ENCODE results near the gene TMEM138. TPM values are rescaled to one million over a fixed set of nuclear protein-coding genes. Genes with fewer than 3 reads are reported as not detected.

The TMEM138 gene
- total RNA-seq, 2 experiments from 2014 or later = 31.1 to 48.8 TPM

DNA sequence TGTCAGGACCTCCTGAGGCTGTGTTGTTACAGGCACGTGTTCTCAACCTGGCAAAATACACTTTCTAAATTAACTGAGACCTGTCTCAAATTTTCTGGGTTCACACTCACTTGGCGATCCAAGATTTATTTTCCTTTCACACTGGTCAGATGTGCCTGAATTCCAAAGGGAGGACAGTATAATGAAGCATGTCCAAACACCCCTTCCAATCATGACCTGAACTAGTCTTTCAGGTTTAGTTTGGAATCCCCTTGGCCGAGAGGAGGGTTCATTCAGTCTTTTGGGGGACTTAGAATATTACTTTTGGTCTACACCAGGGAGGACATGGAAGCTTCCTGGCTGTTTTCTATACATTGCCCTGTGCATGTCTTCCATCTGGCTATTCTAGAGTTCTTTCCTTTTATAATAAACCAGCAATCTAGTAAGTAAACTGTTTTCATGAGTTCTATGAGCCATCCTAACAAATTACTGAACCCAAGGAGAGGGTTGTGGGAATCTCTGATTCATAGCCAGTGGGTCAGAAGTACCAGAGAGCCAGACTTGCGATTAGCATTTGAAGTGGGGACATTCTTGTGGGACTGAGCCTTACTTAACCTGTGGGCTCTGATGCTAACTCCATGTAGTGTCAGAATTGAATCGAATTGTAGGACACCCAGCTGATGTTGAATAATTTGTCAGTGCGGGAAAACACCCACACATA is 15.4 kb downstream of the TMEM138 start:
- H3K27ac ChIP-seq (ENCODE audit: low read depth, low read length, poor library complexity, severe bottlenecking) = no peak overlapping the region
- intact Hi-C loops (cut with micrococcal nuclease; ENCODE audit: unreplicated experiment) = no loop called here
- H3K4me3 ChIP-seq (ENCODE audit: low read depth, low read length, poor library complexity, severe bottlenecking) = no peak overlapping the region
- H3K9me3 ChIP-seq (ENCODE audit: low read length) = peaks cover 16% of the 10 kb centered on the region; the same call in 1 of the 2 replicates
- ChIA-PET CTCF (ENCODE audit: unreplicated experiment) (no interaction called here), POLR2A (interaction anchor here (1.5 kb wide), 1 partner anchor 41 kb away, joined by 4 read pairs; no protein-coding TSS in a partner anchor)
- H3K79me2 ChIP-seq (ENCODE audit: insufficient read depth, low read depth, low read length) = no peaks in the 10 kb centered on the region
- peaks cover 46% of the 10 kb centered on the region for H3K36me3 ChIP-seq (ENCODE audit: insufficient read depth, low read length)
- no peaks in the 10 kb centered on the region for H3K4me1 ChIP-seq (ENCODE audit: insufficient read depth, low read length, poor library complexity, severe bottlenecking)
- no TSS peak for BruUV-seq (replicated peaks)
- no peaks in the 10 kb centered on the region for H4K20me1 ChIP-seq (ENCODE audit: insufficient read depth, low read length)
- no peak for DNase-seq (ENCODE audit: low spot score)
- no peak for TF ChIP-seq CTCF (conservative IDR thresholded peaks at IDR 0.05; ENCODE audit: low read length)
- no peak for TF ChIP-seq EZH2phosphoT487 (IDR thresholded peaks at IDR 0.05; ENCODE audit: borderline replicate concordance, low read depth, low read length)
- no peak overlapping the region for H3K4me2 ChIP-seq (ENCODE audit: low read length)
- no peak overlapping the region for H2AFZ ChIP-seq (ENCODE audit: low read length)
- no peaks in the 10 kb centered on the region for H3K9me2 ChIP-seq (ENCODE audit: insufficient read depth, low read length)

- Histone ChIP-seq H3K4me2 (ENCODE audit: low read length) (no peak overlapping the region), H3K4me3 (ENCODE audit: low read depth, low read length, poor library complexity, severe bottlenecking) (no peak overlapping the region)
- BruUV-seq (replicated peaks) = no TSS peak
These were observed 16.6 kb downstream of the TMEM138 start for GRCh38 chr11:61378713-61379313.

More at GRCh38 chr11:61378713-61379313, 16.6 kb downstream of the TMEM138 start:
- H3K4me1 ChIP-seq (ENCODE audit: insufficient read depth, low read length, poor library complexity, severe bottlenecking) = no peaks in the 10 kb centered on the region
- H3K9me2 ChIP-seq (ENCODE audit: insufficient read depth, low read length) = no peaks in the 10 kb centered on the region
- no peak for DNase-seq (ENCODE audit: low spot score)
- intact Hi-C loops (cut with micrococcal nuclease; ENCODE audit: unreplicated experiment) = no loop called here
- TF ChIP-seq CTCF (conservative IDR thresholded peaks at IDR 0.05; ENCODE audit: low read length) (no peak), EZH2phosphoT487 (IDR thresholded peaks at IDR 0.05; ENCODE audit: borderline replicate concordance, low read depth, low read length) (no peak)
- CTCF ChIA-PET (ENCODE audit: unreplicated experiment) = no interaction called here
- no peak overlapping the region for H3K27ac ChIP-seq (ENCODE audit: low read depth, low read length, poor library complexity, severe bottlenecking)
- POLR2A ChIA-PET = interaction anchor here (1.5 kb wide), 1 partner anchor 43 kb away, joined by 4 read pairs; no protein-coding TSS in a partner anchor
- H4K20me1 ChIP-seq (ENCODE audit: insufficient read depth, low read length) = no peaks in the 10 kb centered on the region
- H3K9me3 ChIP-seq (ENCODE audit: low read length) = peaks cover 9% of the 10 kb centered on the region; the same call in 1 of the 2 replicates
- H2AFZ ChIP-seq (ENCODE audit: low read length) = no peak overlapping the region
- H3K36me3 ChIP-seq (ENCODE audit: insufficient read depth, low read length) = peaks cover 35% of the 10 kb centered on the region
- no peaks in the 10 kb centered on the region for H3K79me2 ChIP-seq (ENCODE audit: insufficient read depth, low read depth, low read length)
